ENCODE data around the gene MAST1. TPM values are rescaled to one million over a fixed set of nuclear protein-coding genes. Genes with fewer than 3 reads are reported as not detected.

The MAST1 gene
- polyA plus RNA-seq, 1 donor: 4.4 TPM

Other genes starting within 250 kb of the MAST1 start
- 2.9 TPM for gene ZNF490, start 227.7 kb upstream of the MAST1 start, polyA plus RNA-seq
- gene ZNF791, start 227.6 kb upstream of the MAST1 start, polyA plus RNA-seq: 19.0 TPM
- gene MAN2B1, start 171.8 kb upstream of the MAST1 start, polyA plus RNA-seq: 51.5 TPM
- gene WDR83, start 171.7 kb upstream of the MAST1 start, polyA plus RNA-seq: 20.5 TPM
- gene DHPS, start 156.6 kb upstream of the MAST1 start, polyA plus RNA-seq: 97.7 TPM
- gene GNG14, start 150.5 kb upstream of the MAST1 start, polyA plus RNA-seq: 0.33 TPM
- 9.5 TPM for gene FBXW9, start 141.9 kb upstream of the MAST1 start, polyA plus RNA-seq
- gene TNPO2, start 114.6 kb upstream of the MAST1 start, polyA plus RNA-seq: 49.2 TPM
- gene TRIR, start 103.8 kb upstream of the MAST1 start, polyA plus RNA-seq: 219 TPM
- gene GET3, start 101.0 kb upstream of the MAST1 start, polyA plus RNA-seq: 64.0 TPM
- 0.10 TPM for gene BEST2, start 86.7 kb upstream of the MAST1 start, polyA plus RNA-seq
- 192 TPM for gene HOOK2, start 63.0 kb upstream of the MAST1 start, polyA plus RNA-seq
- 333 TPM for gene JUNB, start 47.0 kb upstream of the MAST1 start, polyA plus RNA-seq
- gene PRDX2, start 36.7 kb upstream of the MAST1 start, polyA plus RNA-seq: 271 TPM
- gene THSD8, start 36.4 kb upstream of the MAST1 start, polyA plus RNA-seq: 3.8 TPM
- 20.3 TPM for gene RNASEH2A, start 31.9 kb upstream of the MAST1 start, polyA plus RNA-seq
- 1.6 TPM for gene RTBDN, start 3.9 kb upstream of the MAST1 start, polyA plus RNA-seq
- 7.8 TPM for gene DNASE2, start 42.9 kb downstream of the MAST1 start, polyA plus RNA-seq
- gene KLF1, start 48.7 kb downstream of the MAST1 start, polyA plus RNA-seq: 0.79 TPM
- 25.4 TPM for gene GCDH, start 52.6 kb downstream of the MAST1 start, polyA plus RNA-seq
- gene SYCE2, start 80.8 kb downstream of the MAST1 start, polyA plus RNA-seq: 1.0 TPM
- 55.0 TPM for gene FARSA, start 95.2 kb downstream of the MAST1 start, polyA plus RNA-seq
- gene CALR, start 100.1 kb downstream of the MAST1 start, polyA plus RNA-seq: 723 TPM
- 91.8 TPM for gene RAD23A, start 107.3 kb downstream of the MAST1 start, polyA plus RNA-seq
- 30.5 TPM for gene GADD45GIP1, start 118.7 kb downstream of the MAST1 start, polyA plus RNA-seq
- gene DAND5, start 131.1 kb downstream of the MAST1 start, polyA plus RNA-seq: 0.06 TPM
- 20.2 TPM for gene NFIX, start 157.0 kb downstream of the MAST1 start, polyA plus RNA-seq